Left lung (tissue), 10 donors: ENCODE measurements around the gene DRAM1. TPM values are rescaled to one million over a fixed set of nuclear protein-coding genes. Genes with fewer than 3 reads are reported as not detected.
"Not testable (repeated sequence)": the region's sequence is repeated elsewhere in the genome, so short reads cannot be mapped to it uniquely, and the experiment has no call there.

Source experiments
- ATAC-seq: fragments of 200-7000 bp; cut with Tn5 transposase; one replicate; pipeline ENCODE4 v1.9.1; 2020; ENCODE audit warnings: moderate library complexity
- DNase-seq, 4 donors: peaks; one replicate each; pipeline ENCODE4 v3.0.0-alpha.2; 2013 to 2020
- H3K27ac ChIP-seq, 2 donors: fragments of 200-600 bp; sonication (generic) in 1 of 2; one replicate each; pipeline versions ENCODE4 v1.5.0 to v1.8.0; 2020 to 2021
- H3K27me3 ChIP-seq, 2 donors: fragments of 200-600 bp; sonication (generic) in 1 of 2; one replicate each; pipeline versions ENCODE4 v1.5.0 to v1.8.0; 2020 to 2021
- H3K36me3 ChIP-seq, 2 donors: fragments of 200-600 bp; sonication (generic) in 1 of 2; one replicate each; pipeline versions ENCODE4 v1.5.0 to v1.8.0; 2020 to 2021
- H3K4me1 ChIP-seq, 2 donors: fragments of 200-600 bp; one replicate each; pipeline ENCODE4 v1.8.0; 2021
- H3K4me3 ChIP-seq, 2 donors: fragments of 200-600 bp; sonication (generic) in 1 of 2; one replicate each; pipeline versions ENCODE4 v1.5.0 to v1.8.0; 2020 to 2021; ENCODE audit warnings: mild to moderate bottlenecking in 1 of 2
- H3K9me3 ChIP-seq, 2 donors: fragments of 200-600 bp; sonication (generic) in 1 of 2; one replicate each; pipeline versions ENCODE4 v1.5.0 to v1.8.0; 2020 to 2021
- intact Hi-C, 2 donors: fragments of 100-400 bp; cut with DNase I; formaldehyde crosslinking; loops; one replicate each; pipeline versions ENCODE4 v1.11.2 to v1.14.2; 2022
- polyA plus RNA-seq, 6 donors: library from polyadenylated mRNA; unstranded; fragments of 120-200 nt; gene quantifications; one replicate each; pipeline ENCODE4 v1.2.1, GENCODE V29; 2013; ENCODE audit not compliant: insufficient read length in 6 of 6
- total RNA-seq, 2 donors: library from RNA; stranded (reverse); fragmentation: NEBNext Ultra II Directional; extraction: Animal tissue kit (Norgen Biotek cat#: 25700); gene quantifications; one replicate each; pipeline ENCODE4 v1.2.1, GENCODE V29; 2021
- TF ChIP-seq, protein P1 (sequence below), 2 donors: fragments of 200-600 bp; sonication (generic) in 1 of 2; IDR thresholded peaks; one replicate each; pipeline versions ENCODE4 v1.5.0 to v1.8.0; 2021; ENCODE audit warnings: antibody characterized with exemption in 2 of 2
- donor health status: DM: no; HTN: yes; CAD: no.
- donor health status: DM: no; HTN: no; CAD: no.

Gene DRAM1
- total and polyA plus RNA-seq, 8 donors, result 19.6 to 167 (median 26.4) TPM

- Histone ChIP-seq H3K4me1 (peaks cover 0 to 70% of the 10 kb centered on the region in 2 donors), H3K4me3 (no peak overlapping the region), H3K36me3 (no peaks in the 10 kb centered on the region), H3K27me3 (no peaks in the 10 kb centered on the region), H3K27ac (peak overlapping the region in 1 of 2 donors; percentile 79), H3K9me3 (no peaks in the 10 kb centered on the region)
- ATAC-seq (no peak), DNase-seq (no peak)
- intact Hi-C loops, result no loop called here
- TF ChIP-seq, protein P1, sequence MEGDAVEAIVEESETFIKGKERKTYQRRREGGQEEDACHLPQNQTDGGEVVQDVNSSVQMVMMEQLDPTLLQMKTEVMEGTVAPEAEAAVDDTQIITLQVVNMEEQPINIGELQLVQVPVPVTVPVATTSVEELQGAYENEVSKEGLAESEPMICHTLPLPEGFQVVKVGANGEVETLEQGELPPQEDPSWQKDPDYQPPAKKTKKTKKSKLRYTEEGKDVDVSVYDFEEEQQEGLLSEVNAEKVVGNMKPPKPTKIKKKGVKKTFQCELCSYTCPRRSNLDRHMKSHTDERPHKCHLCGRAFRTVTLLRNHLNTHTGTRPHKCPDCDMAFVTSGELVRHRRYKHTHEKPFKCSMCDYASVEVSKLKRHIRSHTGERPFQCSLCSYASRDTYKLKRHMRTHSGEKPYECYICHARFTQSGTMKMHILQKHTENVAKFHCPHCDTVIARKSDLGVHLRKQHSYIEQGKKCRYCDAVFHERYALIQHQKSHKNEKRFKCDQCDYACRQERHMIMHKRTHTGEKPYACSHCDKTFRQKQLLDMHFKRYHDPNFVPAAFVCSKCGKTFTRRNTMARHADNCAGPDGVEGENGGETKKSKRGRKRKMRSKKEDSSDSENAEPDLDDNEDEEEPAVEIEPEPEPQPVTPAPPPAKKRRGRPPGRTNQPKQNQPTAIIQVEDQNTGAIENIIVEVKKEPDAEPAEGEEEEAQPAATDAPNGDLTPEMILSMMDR (IDR thresholded peaks at IDR 0.05), result no peak
These were observed 19.0 kb upstream of the DRAM1 start for GRCh38 chr12:101858361-101858760.

GRCh38 chr12:101859664-101860607 is 17.4 kb upstream of the DRAM1 start:
- no peaks in the 10 kb centered on the region for H3K36me3 ChIP-seq
- no peak for DNase-seq
- no peaks in the 10 kb centered on the region for H3K27me3 ChIP-seq
- TF ChIP-seq, protein P1 (IDR thresholded peaks at IDR 0.05), result no peak
- peak; percentile 56 for ATAC-seq
- H3K4me3 ChIP-seq, result no peak overlapping the region
- peaks cover 0 to 62% of the 10 kb centered on the region in 2 donors for H3K4me1 ChIP-seq
- no peaks in the 10 kb centered on the region for H3K9me3 ChIP-seq
- intact Hi-C loops, result no loop called here
- peak overlapping the region in 1 of 2 donors; percentile 23 for H3K27ac ChIP-seq

DNA sequence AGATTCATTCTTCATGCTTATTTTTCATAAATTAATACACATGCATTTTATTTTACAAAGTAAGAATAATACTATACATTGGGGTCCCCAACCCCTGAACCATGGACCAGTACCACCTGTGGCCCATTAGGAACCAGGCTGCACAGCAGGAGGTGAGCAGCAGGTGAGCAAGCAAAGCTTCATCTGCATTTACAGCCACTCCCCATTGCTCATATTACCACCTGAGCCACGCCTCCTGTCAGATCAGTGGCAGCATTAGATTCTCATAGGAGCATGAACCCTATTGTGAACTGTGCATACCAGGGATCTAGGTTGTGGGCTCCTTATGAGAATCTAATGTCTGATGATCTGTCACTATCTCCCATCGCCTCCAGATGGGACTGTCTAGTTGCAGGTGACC is 15.7 kb upstream of the DRAM1 start:
- H3K36me3 ChIP-seq, H3K27me3 ChIP-seq, H3K9me3 ChIP-seq, ATAC-seq, DNase-seq, H3K27ac ChIP-seq, H3K4me3 ChIP-seq, intact Hi-C loops: not testable (repeated sequence)
- peaks cover 0 to 59% of the 10 kb centered on the region in 2 donors for H3K4me1 ChIP-seq

- H3K27ac ChIP-seq, result no peak overlapping the region
- H3K27me3 ChIP-seq, result no peaks in the 10 kb centered on the region
- peaks cover 0 to 55% of the 10 kb centered on the region in 2 donors for H3K4me1 ChIP-seq
- ATAC-seq (no peak), DNase-seq (no peak)
- intact Hi-C loops, result no loop called here
- H3K9me3 ChIP-seq, result peaks cover 0 to 5% of the 10 kb centered on the region in 2 donors
- no peak overlapping the region for H3K4me3 ChIP-seq
- TF ChIP-seq, protein P1 (IDR thresholded peaks at IDR 0.05), result no peak
- no peaks in the 10 kb centered on the region for H3K36me3 ChIP-seq
These were observed 15.1 kb upstream of the DRAM1 start for GRCh38 chr12:101862245-101862644.

GRCh38 chr12:101863981-101864380 is 13.4 kb upstream of the DRAM1 start:
- intact Hi-C loops, result no loop called here
- Histone ChIP-seq H3K4me1 (peaks cover 0 to 38% of the 10 kb centered on the region in 2 donors), H3K36me3 (no peaks in the 10 kb centered on the region), H3K27ac (no peak overlapping the region), H3K27me3 (no peaks in the 10 kb centered on the region), H3K4me3 (no peak overlapping the region), H3K9me3 (peaks cover 0 to 5% of the 10 kb centered on the region in 2 donors)
- no peak for ATAC-seq
- TF ChIP-seq, protein P1 (IDR thresholded peaks at IDR 0.05), result no peak
- no peak for DNase-seq
